GM18505 (cell line): ENCODE results near the gene NME4.
"Not testable (repeated sequence)": the region's sequence is repeated elsewhere in the genome, so short reads cannot be mapped to it uniquely, and the experiment has no call there.

Experiments used
- ATAC-seq: cut with Tn5 transposase; IDR thresholded peaks from one replicate; pipeline ENCODE4 v1.9.1; 2021; ENCODE audit not compliant: unreplicated experiment
- POLR2A ChIP-seq: IDR thresholded peaks from 4 replicates; pipeline ENCODE4 v1.6.1; 2011; ENCODE audit warnings: borderline replicate concordance; ENCODE audit not compliant: insufficient read depth, insufficient read length; ENCODE audit errors: extremely low read depth

The NME4 gene

DNA sequence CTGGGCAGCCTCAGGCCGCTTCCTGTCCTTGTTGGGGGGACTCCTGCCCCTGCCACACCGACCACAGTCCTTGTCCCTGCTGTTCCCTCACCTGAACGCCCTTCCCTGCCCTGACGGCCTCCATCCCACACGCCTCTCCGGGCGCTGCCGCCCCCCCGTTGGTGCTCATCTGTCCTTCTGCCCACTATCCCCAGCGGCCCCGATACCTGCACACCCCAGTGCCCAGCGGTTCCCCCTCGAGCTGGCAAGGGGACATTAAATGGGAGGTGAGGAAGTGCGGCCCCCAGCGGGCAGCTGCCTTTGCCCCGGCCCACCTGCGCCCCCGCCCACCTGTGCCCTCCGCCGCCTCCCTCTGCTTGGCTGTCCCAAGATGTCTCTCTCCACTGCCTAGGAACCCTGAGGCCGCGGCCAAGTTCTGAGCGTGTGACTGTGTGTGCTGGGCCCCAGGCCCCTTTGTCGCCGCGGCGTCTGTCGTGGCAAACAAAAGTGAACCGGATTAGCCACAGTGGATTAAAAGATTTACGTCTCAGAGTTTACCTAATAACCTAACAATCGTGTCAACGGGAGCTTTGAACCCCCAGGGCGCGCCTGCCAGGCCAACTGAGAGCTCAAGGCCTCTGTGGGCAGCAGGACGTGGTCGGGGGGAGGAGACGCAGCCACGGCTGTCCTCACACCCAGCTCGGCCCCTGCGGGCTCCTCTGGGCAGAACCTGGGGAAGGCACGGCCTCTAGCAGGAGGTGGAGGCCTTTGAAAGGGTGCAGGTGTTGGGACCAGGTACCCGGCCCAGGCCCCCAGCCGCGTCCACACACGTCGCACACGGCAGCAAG is 36.9 kb upstream of the NME4 start:
- no peak for TF ChIP-seq POLR2A
- ATAC-seq, result no peak

GRCh38 chr16:360698-361336 is 36.2 kb upstream of the NME4 start:
- ATAC-seq, result no peak
- TF ChIP-seq POLR2A, result no peak

- ATAC-seq, result no peak
Measured at GRCh38 chr16:361341-361871, 35.6 kb upstream of the NME4 start.

GRCh38 chr16:361872-362701 is 34.9 kb upstream of the NME4 start:
- ATAC-seq, result no peak

More at GRCh38 chr16:361341-361871, 35.6 kb upstream of the NME4 start:
- TF ChIP-seq POLR2A, result no peak

DNA sequence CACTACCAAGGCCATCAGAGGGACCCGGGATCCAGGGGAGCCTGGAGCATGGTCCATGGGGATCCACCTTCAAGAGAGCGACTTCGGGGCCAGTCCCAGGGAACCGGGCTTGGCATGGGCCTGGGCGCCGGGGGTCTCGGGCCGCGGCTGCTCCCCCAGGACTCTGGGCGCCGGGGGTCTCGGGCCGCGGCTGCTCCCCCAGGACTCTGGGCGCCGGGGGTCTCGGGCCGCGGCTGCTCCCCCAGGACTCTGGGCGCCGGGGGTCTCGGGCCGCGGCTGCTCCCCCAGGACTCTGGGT is 34.3 kb upstream of the NME4 start:
- not testable (repeated sequence) for ATAC-seq

More at GRCh38 chr16:361872-362701, 34.9 kb upstream of the NME4 start:
- no peak for TF ChIP-seq POLR2A

DNA sequence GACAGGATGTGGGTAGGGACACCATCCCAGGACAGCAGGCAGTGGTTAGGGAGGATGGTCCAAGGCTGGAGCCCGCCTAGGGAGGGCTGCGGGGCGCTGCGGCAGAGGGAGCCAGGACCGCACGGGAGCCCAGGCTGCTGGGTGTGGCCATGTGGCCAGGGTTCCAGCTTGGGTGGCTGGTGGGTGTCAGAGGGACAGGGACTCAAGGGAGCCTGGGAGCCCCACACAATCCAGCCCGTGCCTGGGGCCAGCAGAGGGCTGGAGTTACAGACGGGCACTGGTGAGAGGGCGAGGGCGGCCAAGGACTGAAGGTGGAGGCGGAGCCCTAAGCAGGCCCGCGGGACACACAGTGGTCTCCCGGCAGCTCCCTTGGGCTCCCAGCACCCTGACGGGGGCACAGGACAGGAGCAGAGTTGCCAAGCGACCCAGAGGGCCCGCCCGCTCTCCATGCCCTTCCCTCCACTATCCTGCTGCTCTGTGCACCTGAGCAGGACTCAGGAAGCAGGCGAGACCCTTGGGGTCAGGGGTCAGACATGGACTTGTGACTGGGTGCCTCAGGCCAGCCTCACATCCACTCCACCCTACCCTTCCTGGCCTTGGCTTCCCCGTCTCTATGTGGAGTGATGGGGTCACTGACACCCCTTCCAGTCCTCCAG is 33.8 kb upstream of the NME4 start:
- no peak for ATAC-seq
- TF ChIP-seq POLR2A, result no peak

GRCh38 chr16:363766-364490 is 33.1 kb upstream of the NME4 start:
- ATAC-seq, result no peak
- no peak for TF ChIP-seq POLR2A

DNA sequence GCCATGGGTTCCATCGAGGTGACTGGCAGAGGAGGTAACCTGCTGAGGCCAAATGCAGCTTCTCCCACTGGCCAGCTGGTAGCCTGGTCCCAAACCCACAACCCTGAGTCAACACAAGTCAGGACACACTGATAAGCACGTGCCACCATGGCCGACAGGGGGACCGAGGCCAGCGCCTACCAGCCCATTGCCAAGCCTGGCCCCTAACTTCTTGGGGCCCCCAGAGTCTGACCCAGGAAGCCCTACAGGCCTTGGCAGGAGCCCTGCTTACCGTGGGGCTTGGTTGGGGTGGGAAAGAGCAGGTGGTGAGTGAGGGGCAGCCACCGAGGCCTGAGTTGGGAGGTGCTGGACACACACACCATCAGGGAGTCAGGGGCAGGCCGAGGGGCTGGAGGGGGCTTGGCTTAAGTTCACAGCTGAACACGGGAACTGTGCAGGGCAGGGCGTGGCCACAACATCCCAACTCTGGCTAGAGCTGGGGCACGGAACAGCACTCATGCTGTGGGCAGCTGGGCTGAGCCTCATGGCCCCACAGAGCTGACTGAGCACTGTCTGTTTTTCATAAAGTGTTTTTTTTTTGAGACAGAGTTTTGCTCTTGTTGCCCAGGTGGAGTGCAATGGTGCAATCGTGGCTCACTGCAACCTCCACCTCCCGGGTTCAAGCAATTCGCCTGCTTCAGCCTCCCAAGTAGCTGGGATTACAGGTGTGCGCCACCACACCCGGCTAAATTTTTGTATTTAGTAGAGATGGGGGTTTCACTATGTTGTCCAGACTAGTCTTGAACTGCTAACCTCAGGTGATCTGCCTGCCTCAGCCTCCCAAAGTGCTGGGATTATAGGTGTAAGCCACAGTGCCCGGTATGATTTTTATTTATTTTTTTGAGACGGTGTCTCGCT is 32.2 kb upstream of the NME4 start:
- no peak for TF ChIP-seq POLR2A
- ATAC-seq, result no peak

DNA sequence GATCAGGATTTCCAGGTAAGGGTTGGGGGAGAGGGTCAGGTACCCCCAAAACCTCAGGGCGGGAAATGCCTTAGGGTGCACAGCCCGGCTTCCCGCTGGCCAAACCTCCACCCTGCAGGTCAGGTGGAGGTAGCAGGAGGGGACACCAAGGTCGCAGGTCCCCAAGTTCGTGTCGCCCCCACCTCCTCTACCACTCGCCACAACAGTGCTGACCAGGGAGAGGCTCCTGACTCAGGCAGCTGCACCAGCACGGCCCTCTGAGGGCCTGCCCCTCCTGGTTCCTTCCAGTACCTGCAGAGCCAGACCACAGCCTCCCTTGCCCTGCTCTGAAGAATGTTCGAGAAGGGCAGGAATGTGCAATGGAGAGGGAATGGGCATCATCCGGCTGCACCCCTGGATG is 30.5 kb upstream of the NME4 start:
- ATAC-seq, result no peak
- TF ChIP-seq POLR2A, result no peak

DNA sequence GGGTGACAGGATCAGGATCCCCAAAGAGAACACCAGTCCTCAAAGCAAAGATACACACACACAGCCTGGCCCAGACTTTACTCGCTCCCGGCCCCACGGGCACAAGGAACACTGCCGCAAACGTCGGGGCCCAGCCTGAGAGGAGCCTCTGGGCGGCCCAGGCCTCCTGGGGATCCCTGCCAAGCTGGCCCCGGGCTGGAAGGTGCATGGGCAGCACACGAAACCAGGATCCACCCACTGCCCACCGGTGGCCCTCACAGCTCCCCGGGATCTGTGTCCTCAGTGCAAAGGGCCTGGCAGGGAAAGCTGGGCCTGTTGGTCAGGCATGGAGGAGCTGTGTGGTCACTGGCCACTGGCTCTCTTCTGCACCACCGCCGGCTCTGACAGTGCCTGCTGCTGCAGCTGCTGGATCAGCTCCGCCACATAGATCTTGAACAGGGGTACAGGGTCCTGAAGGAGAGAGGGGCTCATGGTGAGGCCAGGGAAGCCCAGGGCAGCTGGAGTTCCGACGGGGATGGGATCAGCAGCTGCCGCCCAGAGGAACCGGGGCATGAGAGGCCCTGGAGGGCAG is 29.6 kb upstream of the NME4 start:
- ATAC-seq, result no peak
- TF ChIP-seq POLR2A, result no peak

GRCh38 chr16:368388-369158 is 28.4 kb upstream of the NME4 start:
- TF ChIP-seq POLR2A, result no peak
- ATAC-seq, result no peak
